ENCODE measurements around the gene FBXL17. TPM values are rescaled to one million over a fixed set of nuclear protein-coding genes. Genes with fewer than 3 reads are reported as not detected.

FBXL17 gene
- total RNA-seq, 1 donor from 2014 or later, result 8.2 TPM

DNA sequence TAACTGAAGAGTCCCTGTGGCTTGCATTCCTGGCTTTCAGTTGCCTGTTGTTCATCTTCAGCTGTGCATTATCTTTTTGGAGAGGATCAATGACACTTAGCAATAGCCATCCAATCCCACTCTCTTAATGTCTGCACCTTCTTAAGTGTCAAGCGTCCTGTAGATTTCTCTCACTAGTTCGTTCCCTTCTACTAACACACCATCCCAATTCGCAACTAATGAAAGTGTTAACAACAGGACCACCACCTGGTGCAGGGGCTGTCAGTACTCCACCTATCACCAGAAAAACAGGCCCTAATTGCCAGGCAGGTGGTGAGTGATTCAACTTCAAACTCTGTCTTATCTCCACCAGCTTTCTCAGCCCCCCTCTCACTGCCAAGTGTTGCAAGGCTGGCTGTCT, 541.7 kb downstream of the FBXL17 start:
- H3K27ac Mint-ChIP-seq, result no peak overlapping the region
- no peaks in the 10 kb centered on the region for H3K36me3 Mint-ChIP-seq (ENCODE audit: low read depth)
- no peak overlapping the region for H3K4me3 Mint-ChIP-seq
- no peaks in the 10 kb centered on the region for H3K4me1 Mint-ChIP-seq (ENCODE audit: low read depth)
- H3K27me3 Mint-ChIP-seq (ENCODE audit: insufficient read depth), result peaks cover 5% of the 10 kb centered on the region
- H3K9me3 Mint-ChIP-seq, result no peaks in the 10 kb centered on the region
- no peak for DNase-seq (ENCODE audit: low spot score)
- intact Hi-C loops (cut with micrococcal nuclease), result no loop called here

DNA sequence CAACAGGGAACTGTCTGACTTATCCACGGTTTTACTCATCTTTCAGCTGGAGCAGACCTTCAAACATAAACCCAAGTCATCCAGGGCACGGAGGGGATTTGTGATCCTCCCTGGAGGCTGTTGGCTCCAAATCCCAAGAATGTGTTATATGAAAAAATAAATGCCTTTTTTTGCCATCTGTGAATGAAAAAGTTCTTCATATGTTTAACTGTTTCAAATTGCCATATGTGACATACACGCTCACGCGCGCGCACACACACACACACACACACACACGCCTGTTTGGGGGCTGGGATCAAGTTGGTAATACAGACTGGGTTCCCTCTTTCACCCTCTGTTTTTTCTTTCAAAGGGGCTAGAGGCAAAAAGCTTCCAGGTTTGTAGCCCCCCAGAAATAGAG, 546.8 kb downstream of the FBXL17 start:
- H3K27me3 Mint-ChIP-seq (ENCODE audit: insufficient read depth), result peaks cover 7% of the 10 kb centered on the region
- no peaks in the 10 kb centered on the region for H3K4me1 Mint-ChIP-seq (ENCODE audit: low read depth)
- intact Hi-C loops (cut with micrococcal nuclease), result no loop called here
- no peaks in the 10 kb centered on the region for H3K9me3 Mint-ChIP-seq
- no peak overlapping the region for H3K4me3 Mint-ChIP-seq
- no peak overlapping the region for H3K27ac Mint-ChIP-seq
- DNase-seq (ENCODE audit: low spot score), result no peak
- no peaks in the 10 kb centered on the region for H3K36me3 Mint-ChIP-seq (ENCODE audit: low read depth)

DNA sequence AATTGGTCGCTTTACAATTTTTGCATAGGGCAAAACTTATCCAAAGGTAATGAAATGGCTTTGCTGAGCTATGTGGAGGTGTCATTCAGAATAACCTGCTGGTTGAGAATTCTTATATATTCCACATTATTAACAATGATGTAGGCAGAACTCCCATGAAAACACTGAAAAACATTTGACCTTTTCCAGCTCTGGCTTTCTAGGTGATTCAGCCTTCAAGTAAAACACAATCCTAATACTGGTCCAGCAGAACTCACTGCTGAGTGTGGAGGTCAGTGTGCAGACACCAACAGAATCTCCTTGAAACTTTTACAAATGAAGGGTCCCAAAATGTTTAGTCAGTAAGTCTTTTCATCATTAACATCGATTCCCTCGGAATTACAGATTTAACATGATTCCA, 549.2 kb downstream of the FBXL17 start:
- H3K27ac Mint-ChIP-seq, result no peak overlapping the region
- no peaks in the 10 kb centered on the region for H3K4me1 Mint-ChIP-seq (ENCODE audit: low read depth)

DNA sequence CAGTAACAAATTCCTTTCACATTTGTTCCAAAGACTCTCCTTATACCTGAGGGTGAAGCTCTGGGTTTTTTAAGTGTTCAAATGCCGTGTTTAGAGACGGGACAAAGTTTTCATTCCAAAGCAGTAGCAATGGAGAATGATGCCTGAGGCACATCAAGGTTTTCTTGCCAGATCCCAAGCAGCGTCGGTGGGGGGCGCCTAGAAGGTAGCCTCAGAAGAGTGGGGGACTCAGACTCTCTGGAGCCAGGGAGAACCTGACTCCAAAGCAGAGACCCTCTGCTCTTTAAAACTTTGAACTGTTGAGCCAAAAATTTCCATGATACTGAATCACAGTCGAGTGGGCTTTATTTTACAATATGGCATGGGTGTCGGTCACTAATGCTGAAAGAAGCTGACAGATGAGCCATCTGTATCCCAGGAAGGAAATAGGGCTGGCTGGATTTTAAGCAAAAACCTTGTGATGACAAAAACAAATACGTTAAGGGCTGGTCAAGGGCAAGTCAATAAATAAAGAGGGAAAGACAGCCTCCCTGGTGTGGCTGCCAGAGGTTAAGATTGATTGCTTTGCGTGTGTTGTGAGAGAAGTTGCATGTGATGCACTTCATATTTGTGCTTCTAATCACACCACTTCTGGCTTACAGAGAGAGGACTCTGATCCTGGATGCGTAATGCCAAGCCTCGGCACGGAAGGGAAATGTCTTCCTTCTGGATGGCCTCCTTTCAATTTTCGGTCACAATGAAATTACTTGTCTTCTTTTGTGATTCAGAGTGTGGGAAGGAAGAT, 550.1 kb downstream of the FBXL17 start:
- no peak overlapping the region for H3K4me3 Mint-ChIP-seq
- intact Hi-C loops (cut with micrococcal nuclease), result no loop called here
- no peaks in the 10 kb centered on the region for H3K36me3 Mint-ChIP-seq (ENCODE audit: low read depth)
- peaks cover 16% of the 10 kb centered on the region for H3K27me3 Mint-ChIP-seq (ENCODE audit: insufficient read depth)
- no peaks in the 10 kb centered on the region for H3K9me3 Mint-ChIP-seq
- H3K4me1 Mint-ChIP-seq (ENCODE audit: low read depth), result no peaks in the 10 kb centered on the region
- no peak overlapping the region for H3K27ac Mint-ChIP-seq
- DNase-seq (ENCODE audit: low spot score), result no peak

More for the DNA sequence above, 549.2 kb downstream of the FBXL17 start:
- Mint-ChIP-seq H3K36me3 (ENCODE audit: low read depth) (no peaks in the 10 kb centered on the region), H3K9me3 (no peaks in the 10 kb centered on the region), H3K27me3 (ENCODE audit: insufficient read depth) (peaks cover 14% of the 10 kb centered on the region), H3K4me3 (no peak overlapping the region)
- no peak for DNase-seq (ENCODE audit: low spot score)
- intact Hi-C loops (cut with micrococcal nuclease), result no loop called here

DNA sequence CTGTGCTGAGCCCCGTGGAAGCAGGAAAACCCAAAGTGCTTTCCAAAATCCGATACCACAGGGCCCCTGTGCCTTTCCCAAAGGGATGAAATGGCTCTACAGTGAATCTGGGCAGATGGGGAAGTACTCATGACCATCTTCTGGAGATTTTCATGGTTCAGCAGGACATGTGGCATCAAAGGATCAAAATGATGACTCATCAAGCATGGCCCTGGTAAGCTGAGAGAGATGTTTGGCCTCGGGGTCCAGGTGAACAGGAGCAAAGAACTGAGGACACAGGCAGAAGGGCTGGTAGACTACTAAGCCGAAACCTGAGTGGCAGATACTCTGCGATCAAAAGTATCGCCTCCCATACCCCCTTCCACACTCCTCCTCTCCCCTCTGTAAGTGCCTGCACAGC, 551.1 kb downstream of the FBXL17 start:
- no peaks in the 10 kb centered on the region for H3K36me3 Mint-ChIP-seq (ENCODE audit: low read depth)
- H3K27ac Mint-ChIP-seq, result no peak overlapping the region
- peaks cover 15% of the 10 kb centered on the region for H3K27me3 Mint-ChIP-seq (ENCODE audit: insufficient read depth)

DNA sequence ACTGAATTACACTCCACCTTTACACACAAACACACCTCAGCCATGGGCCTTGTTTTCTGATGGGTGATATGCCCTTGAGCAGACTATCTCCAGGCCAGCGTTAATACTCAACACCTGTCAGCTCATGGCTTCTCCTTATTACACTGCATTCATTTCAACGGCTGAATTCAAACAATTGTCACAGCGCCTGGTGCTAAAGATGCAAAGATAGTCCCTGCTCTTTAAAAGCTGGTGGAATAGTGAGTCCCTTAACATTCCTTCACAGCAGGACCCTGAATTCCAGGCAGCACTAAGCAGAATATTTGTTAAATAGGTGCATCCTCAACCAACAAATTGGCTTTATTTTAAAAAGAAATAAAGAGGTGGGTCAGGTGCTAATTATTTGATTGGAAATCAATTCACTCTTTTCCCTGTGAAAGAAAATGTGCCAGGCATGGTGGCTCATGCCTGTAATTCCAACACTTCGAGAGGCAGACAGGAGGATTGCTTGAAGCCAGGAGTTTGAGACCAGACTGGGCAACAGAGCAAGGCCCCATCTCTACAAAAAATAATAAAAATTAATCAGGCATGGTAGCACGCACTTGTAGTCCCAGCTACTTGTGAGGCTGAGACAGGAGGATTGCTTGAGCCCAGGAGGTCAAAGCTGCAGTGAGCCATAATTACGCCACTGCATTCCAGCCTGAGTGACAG, 555.4 kb downstream of the FBXL17 start:
- H3K36me3 Mint-ChIP-seq (ENCODE audit: low read depth), result no peaks in the 10 kb centered on the region
- no peaks in the 10 kb centered on the region for H3K9me3 Mint-ChIP-seq
- no peak overlapping the region for H3K27ac Mint-ChIP-seq
- no peak for DNase-seq (ENCODE audit: low spot score)
- H3K4me3 Mint-ChIP-seq, result no peak overlapping the region
- peaks cover 10% of the 10 kb centered on the region for H3K27me3 Mint-ChIP-seq (ENCODE audit: insufficient read depth)
- no peaks in the 10 kb centered on the region for H3K4me1 Mint-ChIP-seq (ENCODE audit: low read depth)
- intact Hi-C loops (cut with micrococcal nuclease), result no loop called here

More for the DNA sequence above, 551.1 kb downstream of the FBXL17 start:
- no peak for DNase-seq (ENCODE audit: low spot score)
- intact Hi-C loops (cut with micrococcal nuclease), result no loop called here
- H3K4me3 Mint-ChIP-seq, result no peak overlapping the region
- H3K9me3 Mint-ChIP-seq, result no peaks in the 10 kb centered on the region
- no peaks in the 10 kb centered on the region for H3K4me1 Mint-ChIP-seq (ENCODE audit: low read depth)

DNA sequence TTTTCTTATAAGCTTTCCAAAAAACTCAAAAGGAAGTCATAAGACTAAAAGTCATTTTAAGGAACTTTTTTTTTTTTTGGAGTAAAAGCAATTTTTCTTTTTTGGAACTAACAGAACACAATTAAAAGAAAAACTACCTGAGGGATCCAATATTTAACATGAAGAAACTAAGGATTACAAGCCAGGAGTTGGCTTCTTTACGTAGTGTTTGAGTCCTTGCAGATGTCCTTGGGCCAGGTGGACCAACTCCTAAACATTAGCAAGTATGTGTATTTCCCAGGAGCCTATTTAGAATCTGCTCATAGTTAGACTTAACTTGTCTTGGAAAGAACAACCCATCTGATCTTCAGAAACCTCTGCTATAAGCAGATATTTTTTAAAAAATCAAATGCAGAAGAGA, 557.1 kb downstream of the FBXL17 start:
- intact Hi-C loops (cut with micrococcal nuclease), result no loop called here
- no peaks in the 10 kb centered on the region for H3K36me3 Mint-ChIP-seq (ENCODE audit: low read depth)
- no peaks in the 10 kb centered on the region for H3K9me3 Mint-ChIP-seq
- peaks cover 10% of the 10 kb centered on the region for H3K27me3 Mint-ChIP-seq (ENCODE audit: insufficient read depth)
- no peak overlapping the region for H3K27ac Mint-ChIP-seq
- DNase-seq (ENCODE audit: low spot score), result no peak
- H3K4me3 Mint-ChIP-seq, result no peak overlapping the region
- H3K4me1 Mint-ChIP-seq (ENCODE audit: low read depth), result no peaks in the 10 kb centered on the region

DNA sequence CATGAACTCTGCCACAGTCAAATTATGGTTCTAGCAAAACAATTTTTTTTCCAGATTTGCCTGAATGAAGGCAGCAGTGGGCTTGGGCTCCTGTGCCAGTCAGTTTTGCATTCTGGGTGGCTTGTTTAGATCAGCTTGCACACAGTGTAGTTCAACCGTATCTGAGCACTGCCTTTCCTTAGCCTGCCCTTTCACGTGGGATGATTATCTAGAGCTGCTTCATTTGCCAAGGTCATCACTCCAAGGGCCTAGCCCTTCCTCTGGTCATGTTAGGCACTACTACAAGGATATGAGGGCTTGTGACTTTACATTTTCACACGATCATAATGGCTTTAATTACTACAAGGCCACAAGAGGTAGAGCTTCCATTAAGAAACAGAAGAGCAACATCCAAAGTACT, 560.6 kb downstream of the FBXL17 start:
- H3K27me3 Mint-ChIP-seq (ENCODE audit: insufficient read depth), result no peaks in the 10 kb centered on the region
- no peaks in the 10 kb centered on the region for H3K36me3 Mint-ChIP-seq (ENCODE audit: low read depth)
- H3K27ac Mint-ChIP-seq, result no peak overlapping the region
- no peak overlapping the region for H3K4me3 Mint-ChIP-seq
- no peak for DNase-seq (ENCODE audit: low spot score)
- no peaks in the 10 kb centered on the region for H3K4me1 Mint-ChIP-seq (ENCODE audit: low read depth)
- no peaks in the 10 kb centered on the region for H3K9me3 Mint-ChIP-seq
- intact Hi-C loops (cut with micrococcal nuclease), result no loop called here

DNA sequence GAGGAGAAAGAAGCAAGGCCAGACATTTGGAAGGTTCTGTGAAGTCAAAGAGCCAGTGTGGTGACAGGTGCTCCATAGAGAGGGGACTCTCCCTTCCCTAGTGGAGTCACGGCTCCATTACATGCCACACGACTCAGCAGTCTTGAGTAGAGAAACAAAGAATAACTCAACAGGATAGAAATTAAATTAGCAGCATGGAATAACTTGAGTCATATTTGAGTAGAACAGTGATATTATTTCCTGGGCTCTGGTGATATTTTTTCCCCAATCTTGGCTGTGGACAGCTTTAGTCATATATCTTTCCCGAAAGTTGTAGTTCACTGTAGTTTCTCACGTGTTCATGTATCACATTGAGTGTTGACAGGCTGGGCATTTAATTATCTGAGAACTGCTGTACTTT, 561.5 kb downstream of the FBXL17 start:
- Mint-ChIP-seq H3K36me3 (ENCODE audit: low read depth) (no peaks in the 10 kb centered on the region), H3K27me3 (ENCODE audit: insufficient read depth) (no peaks in the 10 kb centered on the region), H3K4me1 (ENCODE audit: low read depth) (no peaks in the 10 kb centered on the region), H3K4me3 (no peak overlapping the region), H3K27ac (no peak overlapping the region), H3K9me3 (no peaks in the 10 kb centered on the region)
- DNase-seq (ENCODE audit: low spot score), result no peak
- intact Hi-C loops (cut with micrococcal nuclease), result no loop called here

DNA sequence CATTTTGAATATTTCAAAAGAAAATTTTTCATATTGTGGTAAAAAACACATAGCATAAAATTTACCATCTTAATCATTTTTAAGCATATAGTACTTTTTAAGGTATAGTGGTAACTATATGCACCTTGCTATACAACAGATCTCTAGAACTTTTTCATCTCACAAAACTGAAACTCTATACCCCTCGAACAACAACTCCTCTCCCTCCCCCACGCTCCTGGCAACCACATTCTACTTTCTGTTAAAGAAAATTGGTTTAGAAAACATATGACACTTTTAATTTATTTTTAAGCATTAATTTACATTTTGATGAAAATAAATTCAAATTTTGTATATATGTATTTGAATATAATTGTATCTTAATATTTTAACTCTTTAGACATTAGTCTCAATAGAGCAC, 563.9 kb downstream of the FBXL17 start:
- Mint-ChIP-seq H3K4me3 (no peak overlapping the region), H3K4me1 (ENCODE audit: low read depth) (no peaks in the 10 kb centered on the region), H3K36me3 (ENCODE audit: low read depth) (no peaks in the 10 kb centered on the region), H3K9me3 (no peaks in the 10 kb centered on the region), H3K27ac (no peak overlapping the region), H3K27me3 (ENCODE audit: insufficient read depth) (no peaks in the 10 kb centered on the region)
- no peak for DNase-seq (ENCODE audit: low spot score)
- intact Hi-C loops (cut with micrococcal nuclease), result no loop called here

DNA sequence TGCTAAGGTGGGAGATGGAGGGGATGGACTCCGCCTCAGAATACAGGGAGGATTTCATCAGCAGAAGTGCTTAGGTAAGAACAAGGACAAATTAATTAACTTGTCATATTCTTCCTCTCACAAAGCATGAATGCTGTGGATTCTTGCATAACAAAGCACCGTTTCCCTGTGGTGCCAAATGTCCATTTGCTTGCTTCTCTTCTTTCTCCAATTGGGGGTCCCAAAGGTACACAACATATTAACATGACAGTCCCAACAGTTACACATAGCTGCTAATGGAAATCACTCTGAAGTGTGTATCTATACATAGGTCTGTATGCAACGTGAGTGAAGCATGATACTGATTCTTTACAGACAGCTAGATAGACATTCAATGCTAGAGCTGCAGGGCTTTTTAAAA, 564.5 kb downstream of the FBXL17 start:
- Mint-ChIP-seq H3K36me3 (ENCODE audit: low read depth) (no peaks in the 10 kb centered on the region), H3K4me1 (ENCODE audit: low read depth) (no peaks in the 10 kb centered on the region), H3K9me3 (no peaks in the 10 kb centered on the region), H3K27me3 (ENCODE audit: insufficient read depth) (no peaks in the 10 kb centered on the region), H3K4me3 (no peak overlapping the region), H3K27ac (no peak overlapping the region)
- no peak for DNase-seq (ENCODE audit: low spot score)
- intact Hi-C loops (cut with micrococcal nuclease), result no loop called here

DNA sequence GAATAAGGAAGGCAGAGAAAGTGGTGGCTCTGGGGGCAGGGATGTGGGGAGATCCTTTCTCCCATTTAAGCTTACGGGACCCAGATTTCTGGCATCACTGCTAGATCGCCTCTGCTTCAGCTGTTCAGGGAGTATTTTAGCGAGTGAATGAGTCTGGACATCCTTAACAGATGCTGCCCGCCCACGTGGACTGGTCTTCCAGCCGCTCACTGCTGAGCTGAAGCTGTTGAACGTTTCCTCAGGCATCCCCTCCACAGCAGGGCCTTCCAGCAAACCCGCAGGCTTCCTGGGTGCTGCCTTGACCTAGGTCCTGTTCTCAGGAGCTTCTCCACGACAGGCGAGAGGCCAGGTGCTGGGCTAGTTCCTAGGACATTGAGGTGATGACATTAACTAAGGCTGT, 566.8 kb downstream of the FBXL17 start:
- intact Hi-C loops (cut with micrococcal nuclease), result no loop called here
- Mint-ChIP-seq H3K4me3 (no peak overlapping the region), H3K36me3 (ENCODE audit: low read depth) (no peaks in the 10 kb centered on the region), H3K9me3 (no peaks in the 10 kb centered on the region), H3K27ac (no peak overlapping the region), H3K4me1 (ENCODE audit: low read depth) (no peaks in the 10 kb centered on the region), H3K27me3 (ENCODE audit: insufficient read depth) (no peaks in the 10 kb centered on the region)
- no peak for DNase-seq (ENCODE audit: low spot score)

DNA sequence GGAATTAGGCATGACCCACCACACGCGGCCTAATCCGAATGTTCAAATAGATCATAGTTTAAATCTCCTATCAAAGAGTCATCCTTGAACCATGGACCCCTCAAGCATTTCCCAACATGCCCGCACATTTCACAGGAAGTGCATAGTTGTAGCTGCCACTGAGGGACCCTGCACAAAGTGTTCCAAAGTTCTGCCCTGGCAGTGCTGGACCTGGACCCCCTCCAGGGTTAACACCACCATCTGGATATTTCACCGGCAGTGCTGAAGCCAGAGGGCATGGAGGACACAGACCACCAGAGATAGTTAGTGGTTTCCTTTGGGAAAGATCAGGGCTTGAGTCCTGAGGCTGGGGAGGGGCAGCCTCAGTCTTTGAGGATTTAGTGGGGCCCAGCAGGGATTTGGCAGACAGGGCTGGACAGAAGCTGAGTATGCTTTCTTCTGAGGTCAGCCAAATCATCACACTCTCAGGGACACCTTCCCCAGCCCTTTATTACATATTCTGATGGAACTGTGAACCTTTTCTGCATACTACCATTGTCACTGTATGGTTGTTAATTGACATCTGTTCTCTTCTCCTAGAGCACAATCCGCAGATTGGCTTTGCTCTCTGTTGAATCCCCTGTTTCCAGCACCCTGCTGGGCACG, 567.6 kb downstream of the FBXL17 start:
- no peaks in the 10 kb centered on the region for H3K4me1 Mint-ChIP-seq (ENCODE audit: low read depth)
- no peak for DNase-seq (ENCODE audit: low spot score)
- H3K27ac Mint-ChIP-seq, result no peak overlapping the region
- H3K27me3 Mint-ChIP-seq (ENCODE audit: insufficient read depth), result no peaks in the 10 kb centered on the region
- no peaks in the 10 kb centered on the region for H3K36me3 Mint-ChIP-seq (ENCODE audit: low read depth)
- no peaks in the 10 kb centered on the region for H3K9me3 Mint-ChIP-seq
- intact Hi-C loops (cut with micrococcal nuclease), result no loop called here
- no peak overlapping the region for H3K4me3 Mint-ChIP-seq
